B cell (primary cell): ENCODE results near the gene BHMT2. TPM values are rescaled to one million over a fixed set of nuclear protein-coding genes. Genes with fewer than 3 reads are reported as not detected.

Experiments
- polyA plus RNA-seq: library from polyadenylated mRNA; depleted of rRNA; stranded (reverse); fragments of >200 nt; gene quantifications from 2 replicates; pipeline ENCODE4 v1.2.3, GENCODE V29; 2012
- total RNA-seq, 2 donors: library from RNA; stranded (reverse); fragments of 120-200 nt in 1 of 2; gene quantifications; 1 replicate in 1 of 2; 2 replicates in 1 of 2; pipeline versions ENCODE4 v1.2.3 to v1.2.4, GENCODE V29; 2013 to 2022

Gene BHMT2
- total and polyA plus RNA-seq, 2 donors (not counting 1 experiment from before 2014, with no cell fraction given) = not detected

Other genes starting within 250 kb of the BHMT2 start
- gene ARSB, start 84.5 kb upstream of the BHMT2 start, total RNA-seq = 9.8 and 10.2 TPM in 2 replicates
- 4.6 and 5.1 TPM in 2 replicates for gene ARSB, start 84.5 kb upstream of the BHMT2 start, polyA plus RNA-seq
- 0.47 and 0.87 TPM in 2 replicates for gene DMGDH, start 93 bp upstream of the BHMT2 start, total RNA-seq
- gene DMGDH, start 93 bp upstream of the BHMT2 start, polyA plus RNA-seq = 0.63 TPM in 1 of 2 replicates, not detected in the other
- gene BHMT, start 42.0 kb downstream of the BHMT2 start, total RNA-seq = not detected in 2 replicates
- not detected in 2 replicates for gene BHMT, start 42.0 kb downstream of the BHMT2 start, polyA plus RNA-seq
- 20.4 and 20.5 TPM in 2 replicates for gene JMY, start 166.4 kb downstream of the BHMT2 start, total RNA-seq
- 2.7 and 6.5 TPM in 2 replicates for gene JMY, start 166.4 kb downstream of the BHMT2 start, polyA plus RNA-seq